ENCODE measurements around the gene ZNF384. TPM values are rescaled to one million over a fixed set of nuclear protein-coding genes. Genes with fewer than 3 reads are reported as not detected.

ZNF384 gene
- total RNA-seq, 2 experiments from 2014 or later = 48.6 to 95.5 TPM

DNA sequence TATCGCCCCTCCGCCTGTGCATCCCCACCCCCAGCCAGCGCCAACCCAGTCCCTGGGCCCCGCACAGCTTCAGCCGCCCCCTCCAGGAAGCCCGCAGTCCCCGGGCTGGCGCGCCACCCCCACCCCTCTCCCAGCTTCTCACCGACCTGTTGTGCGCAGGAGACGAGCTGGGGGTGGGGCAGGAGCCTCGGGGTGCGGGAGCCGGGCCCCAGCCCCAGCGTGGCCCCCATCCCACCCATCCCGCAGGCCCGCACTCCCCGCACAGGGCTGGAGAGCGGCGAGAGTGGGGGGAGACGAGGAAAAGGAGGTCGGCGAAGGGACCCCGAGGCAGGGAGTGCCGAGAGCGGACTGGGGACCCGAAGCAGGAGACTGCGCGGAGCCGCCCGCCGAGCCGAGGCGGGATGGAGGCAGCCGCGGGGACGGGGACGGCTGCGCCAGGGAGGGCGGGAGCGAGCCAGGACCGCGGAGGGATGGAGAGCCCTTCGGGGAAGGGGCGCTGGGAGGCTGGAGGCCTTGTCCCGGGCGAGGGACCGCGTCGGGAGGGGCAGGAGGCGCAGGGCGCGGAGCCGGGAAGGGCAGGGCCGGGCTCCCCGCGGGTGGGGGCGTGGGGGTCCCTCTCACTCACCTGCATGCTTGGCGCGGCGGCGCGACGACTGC, 10.9 kb upstream of the ZNF384 start:
- DNase-seq (ENCODE audit: low spot score) = peak; percentile 59
- H2AFZ ChIP-seq (ENCODE audit: low read length) = peak overlapping the region; percentile 30; the same call in 1 of the 2 replicates
- peaks cover 16% of the 10 kb centered on the region; the same call in 1 of the 2 replicates for H3K79me2 ChIP-seq (ENCODE audit: insufficient read depth, low read depth, low read length)
- no peaks in the 10 kb centered on the region; the same call in 1 of the 2 replicates for H3K36me3 ChIP-seq (ENCODE audit: insufficient read depth, low read length)
- BruUV-seq (replicated peaks) = no TSS peak
- H3K4me3 ChIP-seq (ENCODE audit: low read depth, low read length, poor library complexity, severe bottlenecking) = peak overlapping the region; percentile 69
- intact Hi-C loops (cut with micrococcal nuclease; ENCODE audit: unreplicated experiment) = loop anchor here (5.0 to 10.0 kb wide), 2 partner anchors 208 to 275 kb away; partner anchors contain the start of genes MRPL51 and NCAPD2
- ChIA-PET CTCF (ENCODE audit: unreplicated experiment) (interaction anchor here (0.6 to 0.9 kb wide), 3 partner anchors 65 to 160 kb away, joined by 3 to 14 read pairs (median 8); no protein-coding TSS in a partner anchor), POLR2A (interaction anchor here (0.8 to 2.9 kb wide), 2 partner anchors 11 to 24 kb away, joined by 5 to 10 read pairs; partner anchors contain the start of genes COPS7A and ZNF384)
- peaks cover 62% of the 10 kb centered on the region for H3K4me1 ChIP-seq (ENCODE audit: insufficient read depth, low read length, poor library complexity, severe bottlenecking)
- no peaks in the 10 kb centered on the region for H3K9me3 ChIP-seq (ENCODE audit: low read length)
- H4K20me1 ChIP-seq (ENCODE audit: insufficient read depth, low read length) = no peaks in the 10 kb centered on the region
- no peaks in the 10 kb centered on the region for H3K9me2 ChIP-seq (ENCODE audit: insufficient read depth, low read length)
- no peak for TF ChIP-seq EZH2phosphoT487 (IDR thresholded peaks at IDR 0.05; ENCODE audit: borderline replicate concordance, low read depth, low read length)
- TF ChIP-seq, protein P1, sequence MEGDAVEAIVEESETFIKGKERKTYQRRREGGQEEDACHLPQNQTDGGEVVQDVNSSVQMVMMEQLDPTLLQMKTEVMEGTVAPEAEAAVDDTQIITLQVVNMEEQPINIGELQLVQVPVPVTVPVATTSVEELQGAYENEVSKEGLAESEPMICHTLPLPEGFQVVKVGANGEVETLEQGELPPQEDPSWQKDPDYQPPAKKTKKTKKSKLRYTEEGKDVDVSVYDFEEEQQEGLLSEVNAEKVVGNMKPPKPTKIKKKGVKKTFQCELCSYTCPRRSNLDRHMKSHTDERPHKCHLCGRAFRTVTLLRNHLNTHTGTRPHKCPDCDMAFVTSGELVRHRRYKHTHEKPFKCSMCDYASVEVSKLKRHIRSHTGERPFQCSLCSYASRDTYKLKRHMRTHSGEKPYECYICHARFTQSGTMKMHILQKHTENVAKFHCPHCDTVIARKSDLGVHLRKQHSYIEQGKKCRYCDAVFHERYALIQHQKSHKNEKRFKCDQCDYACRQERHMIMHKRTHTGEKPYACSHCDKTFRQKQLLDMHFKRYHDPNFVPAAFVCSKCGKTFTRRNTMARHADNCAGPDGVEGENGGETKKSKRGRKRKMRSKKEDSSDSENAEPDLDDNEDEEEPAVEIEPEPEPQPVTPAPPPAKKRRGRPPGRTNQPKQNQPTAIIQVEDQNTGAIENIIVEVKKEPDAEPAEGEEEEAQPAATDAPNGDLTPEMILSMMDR (conservative IDR thresholded peaks at IDR 0.05; ENCODE audit: low read length) = no peak
- peak overlapping the region; percentile 96 for H3K27ac ChIP-seq (ENCODE audit: low read depth, low read length, poor library complexity, severe bottlenecking)
- H3K4me2 ChIP-seq (ENCODE audit: low read length) = peak overlapping the region; percentile 93

DNA sequence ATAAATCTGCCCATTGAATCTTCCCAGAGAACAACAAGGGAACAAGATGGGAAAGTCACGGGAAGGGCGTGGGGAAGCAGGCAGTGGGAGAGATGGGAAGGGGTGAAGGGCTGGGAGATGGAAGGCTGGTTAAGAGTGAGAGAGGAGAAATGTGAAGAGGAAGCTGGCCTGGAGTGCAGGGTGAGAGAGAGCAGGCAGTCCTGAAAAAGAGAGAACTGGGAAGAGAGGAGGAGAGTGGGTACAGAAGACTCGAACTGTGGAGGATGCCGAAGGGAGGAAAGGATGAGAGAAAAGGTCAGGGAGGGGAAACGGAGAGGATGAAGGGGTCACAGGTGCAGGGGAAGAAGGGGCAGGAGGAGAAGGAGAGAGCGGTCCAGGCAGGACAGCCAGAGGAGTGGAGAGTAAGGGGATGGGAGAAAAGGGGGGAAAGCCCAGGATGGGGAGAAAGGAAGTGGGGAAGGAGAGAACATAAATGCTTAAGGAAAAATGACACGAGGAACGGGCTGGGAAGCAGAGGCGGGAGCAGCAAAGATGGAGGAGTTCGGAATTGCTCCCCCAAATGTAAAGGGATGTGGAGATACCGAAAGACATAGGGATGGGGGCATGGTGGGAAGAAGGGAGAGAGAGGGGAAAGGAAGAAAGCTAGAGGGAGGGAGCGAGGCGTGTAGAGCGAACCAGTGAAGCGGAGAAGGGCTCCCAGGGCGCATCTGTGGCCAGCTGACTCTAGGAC, 10.2 kb upstream of the ZNF384 start:
- ChIA-PET POLR2A (interaction anchor here (0.8 to 2.9 kb wide), 2 partner anchors 10 to 24 kb away, joined by 5 to 10 read pairs; partner anchors contain the start of genes COPS7A and ZNF384), CTCF (ENCODE audit: unreplicated experiment) (interaction anchor here (0.9 to 1.3 kb wide), 2 partner anchors 53 to 64 kb away, joined by 3 read pairs; partner anchors contain the start of gene MLF2)
- no TSS peak for BruUV-seq (replicated peaks)
- Histone ChIP-seq H3K4me3 (ENCODE audit: low read depth, low read length, poor library complexity, severe bottlenecking) (peak overlapping the region; percentile 69), H3K36me3 (ENCODE audit: insufficient read depth, low read length) (peaks cover 5% of the 10 kb centered on the region; the same call in 1 of the 2 replicates), H3K9me3 (ENCODE audit: low read length) (no peaks in the 10 kb centered on the region), H3K9me2 (ENCODE audit: insufficient read depth, low read length) (no peaks in the 10 kb centered on the region), H3K4me2 (ENCODE audit: low read length) (peak overlapping the region; percentile 93), H4K20me1 (ENCODE audit: insufficient read depth, low read length) (no peaks in the 10 kb centered on the region), H3K27ac (ENCODE audit: low read depth, low read length, poor library complexity, severe bottlenecking) (peak overlapping the region; percentile 96), H2AFZ (ENCODE audit: low read length) (no peak overlapping the region), H3K4me1 (ENCODE audit: insufficient read depth, low read length, poor library complexity, severe bottlenecking) (peaks cover 69% of the 10 kb centered on the region), H3K79me2 (ENCODE audit: insufficient read depth, low read depth, low read length) (peaks cover 16% of the 10 kb centered on the region; the same call in 1 of the 2 replicates)
- TF ChIP-seq, protein P1 (conservative IDR thresholded peaks at IDR 0.05; ENCODE audit: low read length) = no peak
- TF ChIP-seq EZH2phosphoT487 (IDR thresholded peaks at IDR 0.05; ENCODE audit: borderline replicate concordance, low read depth, low read length) = no peak
- DNase-seq (ENCODE audit: low spot score) = no peak
- intact Hi-C loops (cut with micrococcal nuclease; ENCODE audit: unreplicated experiment) = loop anchor here (5.0 to 10.0 kb wide), 2 partner anchors 207 to 275 kb away; partner anchors contain the start of genes MRPL51 and NCAPD2

Data from OCI-LY7 (cell line).